Measurements from ENCODE around the gene PRELP.

PRELP gene

GRCh38 chr1:203527013-203527412, 51.4 kb downstream of the PRELP start:
- no peak for DNase-seq

DNA sequence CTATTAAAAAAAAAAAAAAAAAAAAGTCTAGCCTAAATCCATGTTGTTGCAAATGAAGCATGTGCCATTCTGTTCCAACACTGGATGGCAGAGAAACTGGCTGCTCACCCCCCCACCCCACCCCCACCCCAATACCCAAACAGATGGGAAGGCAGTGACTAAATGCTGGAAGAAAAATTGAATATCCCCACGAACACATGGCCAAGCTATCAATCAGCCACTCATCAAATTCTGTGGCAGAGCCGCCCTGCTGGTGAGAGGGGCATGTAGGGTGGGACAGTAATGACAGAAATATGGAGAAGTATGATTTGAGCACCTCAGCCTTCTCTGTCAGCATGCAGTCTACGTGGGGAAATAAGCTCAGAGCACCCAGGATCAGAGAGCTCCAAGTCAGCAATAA, 52.5 kb downstream of the PRELP start:
- DNase-seq, result no peak

DNA sequence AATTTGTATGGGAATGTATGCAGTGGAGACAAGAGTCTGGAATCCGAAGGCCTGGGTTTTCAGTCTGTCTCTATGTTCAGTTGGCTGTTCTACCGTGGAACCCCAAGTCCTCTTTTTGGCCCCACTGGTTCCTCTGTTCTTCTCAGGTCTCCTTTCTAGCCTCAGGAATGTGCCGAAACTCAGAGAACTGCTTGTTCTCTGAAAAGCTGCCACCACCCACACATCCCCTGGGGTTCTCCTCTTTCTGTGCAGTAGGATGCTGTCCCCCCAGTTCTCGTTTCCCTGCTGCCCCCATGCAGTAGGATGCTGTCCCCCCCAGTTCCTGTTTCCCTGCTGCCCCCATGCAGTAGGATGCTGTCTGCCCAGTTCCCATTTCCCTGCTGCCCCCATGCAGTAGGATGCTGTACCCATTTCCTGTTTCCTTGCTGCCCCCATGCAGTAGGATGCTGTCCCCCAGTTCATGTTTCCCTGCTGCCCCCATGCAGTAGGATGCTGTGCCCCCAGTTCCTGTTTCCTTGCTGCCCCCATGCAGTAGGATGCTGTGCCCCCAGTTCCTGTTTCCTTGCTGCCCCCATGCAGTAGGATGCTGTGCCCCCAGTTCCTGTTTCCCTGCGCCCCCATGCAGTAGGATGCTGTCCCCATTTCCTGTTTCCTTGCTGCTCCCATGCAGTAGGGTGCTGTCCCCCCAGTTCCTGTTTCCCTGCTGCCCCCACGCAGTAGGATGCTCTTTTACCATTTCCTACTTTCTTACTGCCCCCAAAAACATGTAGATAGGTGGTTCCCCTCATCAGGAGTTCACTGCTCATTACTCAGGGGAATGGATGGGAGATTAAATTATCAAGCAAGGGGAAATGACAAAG, 53.6 kb downstream of the PRELP start:
- DNase-seq, result no peak

DNA sequence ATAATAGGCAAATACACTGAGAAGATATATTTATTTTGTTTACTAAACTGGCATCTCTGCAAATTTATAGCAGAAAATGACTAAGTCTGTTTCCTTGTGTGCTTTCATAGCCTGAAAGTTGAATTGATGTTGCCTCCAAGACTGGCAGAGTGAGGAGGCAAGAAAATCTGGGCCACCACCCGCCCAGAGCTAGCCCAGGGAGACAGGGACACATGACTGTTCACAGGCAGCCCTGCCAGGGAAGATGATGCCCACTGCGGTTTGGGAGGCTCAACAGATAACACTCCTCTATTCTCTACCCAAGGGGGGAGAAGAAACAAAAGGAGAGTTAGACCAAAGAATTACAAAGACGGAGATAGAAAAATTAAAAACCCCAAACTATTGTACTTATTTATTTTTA, 55.5 kb downstream of the PRELP start:
- no peak for DNase-seq

DNA sequence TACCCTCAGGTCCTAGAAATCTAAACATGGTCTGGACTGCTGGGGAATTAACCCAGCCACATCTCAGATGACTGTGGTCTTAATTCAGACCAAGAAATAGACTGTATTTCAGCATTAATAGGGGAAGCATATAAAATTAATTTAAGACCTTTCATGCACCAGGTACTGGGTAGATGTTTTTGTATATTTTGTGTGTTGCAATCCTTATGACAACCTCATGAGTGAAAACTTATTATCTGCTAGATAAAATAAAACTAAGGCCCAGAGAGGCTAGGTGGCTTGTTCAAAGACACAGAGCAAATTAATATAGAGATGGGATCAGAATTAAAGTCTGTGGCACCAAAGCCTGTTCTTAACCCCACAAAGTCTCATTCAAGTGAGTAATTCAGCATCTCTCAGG, 58.4 kb downstream of the PRELP start:
- no peak for DNase-seq

DNA sequence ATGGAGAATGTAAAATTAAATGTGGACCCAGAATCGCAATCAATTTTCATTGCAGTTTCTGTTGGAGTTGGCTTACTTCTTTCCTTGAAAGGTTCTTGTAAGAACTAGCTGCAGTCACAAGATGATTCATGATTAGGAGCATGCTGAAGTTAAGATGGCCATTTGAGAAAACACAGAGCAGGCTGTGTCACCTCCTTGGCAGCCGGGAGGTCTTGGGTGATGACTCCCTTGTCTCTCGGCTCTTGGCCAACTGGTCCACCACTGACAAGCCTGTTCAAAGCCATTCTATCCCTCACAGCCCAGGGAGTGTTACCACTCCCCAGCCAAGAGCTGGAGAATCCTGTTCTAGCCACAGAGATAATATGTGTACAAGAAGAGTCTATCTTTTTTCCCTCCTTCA, 58.9 kb downstream of the PRELP start:
- DNase-seq, result no peak

GRCh38 chr1:203536575-203536974, 61.0 kb downstream of the PRELP start:
- DNase-seq, result no peak

GRCh38 chr1:203536980-203537455, 61.4 kb downstream of the PRELP start:
- no peak for DNase-seq

DNA sequence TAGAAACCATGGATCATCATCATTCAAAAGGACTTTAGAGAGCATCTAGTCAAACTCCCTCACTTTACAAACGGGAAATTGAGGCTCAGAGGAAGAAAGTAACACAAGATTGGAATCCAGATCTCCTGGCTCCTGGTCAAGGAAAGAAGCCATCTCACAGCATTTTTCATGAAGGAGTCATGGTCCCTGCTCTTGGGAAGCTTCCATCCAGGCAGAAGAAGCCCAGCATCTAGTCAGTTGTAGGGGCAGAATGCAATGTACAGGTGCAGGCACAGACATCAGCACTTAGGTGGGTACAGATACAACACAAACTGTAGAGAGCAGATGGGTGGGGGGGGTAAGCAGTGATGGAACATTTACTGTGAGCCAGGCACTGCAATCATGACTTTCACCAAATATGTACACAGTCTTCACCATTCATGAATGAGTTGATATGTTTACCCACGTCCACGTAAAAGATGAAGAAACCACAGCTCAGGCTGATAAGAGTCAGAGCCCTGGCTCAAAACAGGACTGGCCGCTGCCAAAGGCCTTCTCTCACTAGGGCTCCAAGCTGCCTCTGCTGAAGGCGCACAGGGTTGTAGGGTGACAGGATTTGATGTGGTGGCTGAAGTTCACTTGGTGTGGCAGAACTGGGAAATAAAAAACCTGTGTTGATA, 62.3 kb downstream of the PRELP start:
- no peak for DNase-seq

DNA sequence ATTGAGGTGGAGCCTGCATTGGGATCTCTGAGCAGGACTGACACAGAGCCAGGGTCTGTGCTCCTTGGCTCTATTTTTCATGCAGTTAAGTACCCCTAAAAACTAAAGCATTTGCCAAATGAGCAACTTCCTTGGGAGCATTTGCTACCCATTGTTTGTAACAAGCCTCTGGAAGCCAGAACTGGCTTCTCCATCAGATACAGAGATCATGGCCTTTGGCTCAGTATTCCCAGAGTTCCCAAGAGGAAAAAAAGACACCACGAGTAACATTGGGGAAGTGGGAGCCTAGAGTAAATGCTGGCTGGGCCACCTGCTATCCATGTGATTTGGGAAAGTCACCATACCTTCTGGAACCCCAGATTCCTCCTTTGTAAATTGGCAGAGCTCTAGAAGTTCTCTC, 63.1 kb downstream of the PRELP start:
- no peak for DNase-seq

DNA sequence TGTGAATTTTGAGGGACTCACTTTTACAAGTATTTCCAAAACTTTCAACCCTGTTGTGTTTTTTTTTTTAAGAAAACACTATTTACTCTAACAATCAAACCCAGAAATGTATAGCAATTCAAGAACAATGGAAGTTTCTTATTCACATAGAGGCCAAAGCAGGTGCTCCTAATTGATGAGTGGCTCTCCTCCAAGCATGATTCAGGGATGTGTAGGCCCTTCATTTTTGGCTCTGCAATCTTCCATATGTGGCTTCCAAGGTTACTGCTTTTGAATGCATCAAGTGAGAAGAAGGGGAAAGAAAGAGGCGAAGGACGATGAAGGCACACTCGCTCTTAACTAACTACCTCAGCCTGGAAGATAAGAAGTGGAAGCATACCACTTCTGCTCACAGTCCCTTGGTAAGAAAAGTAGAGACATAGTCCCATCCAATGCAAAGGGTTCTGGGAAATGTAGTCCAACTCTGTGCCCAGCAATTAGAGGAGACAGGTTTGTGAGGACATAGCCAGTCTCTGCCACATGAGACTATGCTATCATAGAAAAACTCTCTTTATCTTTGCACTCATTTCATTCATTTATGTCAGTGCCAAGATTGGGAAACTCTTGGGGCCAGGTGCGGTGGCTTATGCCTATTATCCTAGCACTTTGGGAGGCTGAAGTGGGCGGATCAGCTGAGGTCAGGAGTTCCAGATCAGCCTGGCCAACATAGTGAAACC, 64.4 kb downstream of the PRELP start:
- DNase-seq, result no peak

All from NCI-H510A (cell line).